DOHH2 (cell line): ENCODE results near the gene USP8.

Experiments
- CTCF ChIP-seq: fragments of 200-600 bp; sonication (generic); IDR thresholded peaks from one replicate; pipeline ENCODE4 v1.5.1; 2014; ENCODE audit warnings: antibody characterized with exemption, mild to moderate bottlenecking, low read depth, low read length; ENCODE audit not compliant: poor library complexity, severe bottlenecking
- EZH2phosphoT487 ChIP-seq: fragments of 200-600 bp; sonication (generic); IDR thresholded peaks from 2 replicates; pipeline ENCODE4 v1.6.1; 2017; ENCODE audit warnings: borderline replicate concordance, mild to moderate bottlenecking, antibody characterized with exemption, low read length, moderate library complexity, mixed read lengths

- TF ChIP-seq CTCF (no peak), EZH2phosphoT487 (no peak)
Observed at GRCh38 chr15:50377867-50378751, 46.1 kb upstream of the USP8 start.
